Fibroblast of lung (primary cell): Measurements from ENCODE around the gene NCK2. TPM values are rescaled to one million over a fixed set of nuclear protein-coding genes. Genes with fewer than 3 reads are reported as not detected.

Source experiments
- DNase-seq, 2 donors: peaks; one replicate each; pipeline versions ENCODE4 v3.0.0 to v3.0.0-alpha.2; 2010; ENCODE audit warnings: low read depth in 2 of 2
- H2AFZ ChIP-seq: 2 replicates; pipeline ENCODE4 v1.5.1; 2012; ENCODE audit warnings: low read length, control low read depth, inconsistent platforms
- H3K27ac ChIP-seq: 2 replicates; pipeline ENCODE4 v1.5.1; 2011; ENCODE audit warnings: low read length, control low read depth; ENCODE audit not compliant: insufficient read depth
- H3K27me3 ChIP-seq: 2 replicates; pipeline ENCODE4 v1.5.1; 2011; ENCODE audit warnings: mild to moderate bottlenecking, low read length; ENCODE audit not compliant: control insufficient read depth, insufficient read depth
- H3K36me3 ChIP-seq: 2 replicates; pipeline ENCODE4 v1.5.1; 2011; ENCODE audit warnings: low read length; ENCODE audit not compliant: control insufficient read depth, insufficient read depth
- H3K4me1 ChIP-seq: 2 replicates; pipeline ENCODE4 v1.5.1; 2011; ENCODE audit warnings: low read length; ENCODE audit not compliant: control insufficient read depth, insufficient read depth; ENCODE audit errors: extremely low read depth
- H3K4me2 ChIP-seq: 2 replicates; pipeline ENCODE4 v1.5.1; 2011; ENCODE audit warnings: low read length, control low read depth; ENCODE audit not compliant: insufficient read depth; ENCODE audit errors: extremely low read depth
- H3K4me3 ChIP-seq, 4 experiments: fragments of 200-600 bp in 1 of 4; sonication (generic) in 1 of 4; replicated peaks in 1 of 4; 2 replicates each; pipeline ENCODE4 v1.5.1; 2011 to 2016; ENCODE audit warnings: low read length in 4 of 4, low read depth in 3 of 4, mild to moderate bottlenecking in 3 of 4, control low read depth in 2 of 4, inconsistent platforms in 1 of 4, mixed read lengths in 1 of 4; ENCODE audit not compliant: insufficient read depth in 1 of 4; ENCODE audit errors: control extremely low read depth in 1 of 4
- H3K79me2 ChIP-seq: 2 replicates; pipeline ENCODE4 v1.5.1; 2012; ENCODE audit warnings: mild to moderate bottlenecking, low read length, inconsistent platforms; ENCODE audit not compliant: control insufficient read depth, insufficient read depth
- H3K9ac ChIP-seq: 2 replicates; pipeline ENCODE4 v1.5.1; 2011; ENCODE audit warnings: mild to moderate bottlenecking, low read length, control low read depth; ENCODE audit not compliant: insufficient read depth
- H3K9me3 ChIP-seq: 2 replicates; pipeline ENCODE4 v1.5.1; 2012; ENCODE audit warnings: low read depth, low read length; ENCODE audit not compliant: control insufficient read depth, insufficient read depth
- H4K20me1 ChIP-seq: 2 replicates; pipeline ENCODE4 v1.5.1; 2011; ENCODE audit warnings: low read length; ENCODE audit not compliant: control insufficient read depth, insufficient read depth; ENCODE audit errors: extremely low read depth
- EZH2 ChIP-seq: IDR thresholded peaks from 2 replicates; pipeline ENCODE4 v1.5.1; 2012; ENCODE audit warnings: low read length, control low read depth, mild to moderate bottlenecking; ENCODE audit errors: missing control alignments
- polyA plus RNA-seq, 2 donors: library from polyadenylated mRNA; depleted of rRNA in 1 of 2; stranded (reverse) in 1 of 2; unstranded in 1 of 2; fragments of >200 nt; gene quantifications; 2 replicates each; pipeline ENCODE4 v1.2.1, GENCODE V29; 2011 to 2012; ENCODE audit warnings: missing spikeins in 1 of 2
- total RNA-seq: library from RNA; depleted of rRNA; stranded (reverse); fragments of >200 nt; gene quantifications from 2 replicates; pipeline ENCODE4 v1.2.1, GENCODE V29; 2014
- TF ChIP-seq, protein P1 (sequence below), 2 donors: IDR thresholded peaks in 1 of 2; conservative IDR thresholded peaks in 1 of 2; 1 replicate in 1 of 2; 2 replicates in 1 of 2; pipeline ENCODE4 v1.5.1; 2011 to 2012; ENCODE audit warnings: low read length in 2 of 2, control low read depth in 1 of 2, inconsistent platforms in 1 of 2, low read depth in 1 of 2, mild to moderate bottlenecking in 1 of 2

Gene NCK2
- total and polyA plus RNA-seq, 2 donors (not counting 1 experiment from before 2014, with no cell fraction given) = 25.4 to 51.3 TPM

DNA sequence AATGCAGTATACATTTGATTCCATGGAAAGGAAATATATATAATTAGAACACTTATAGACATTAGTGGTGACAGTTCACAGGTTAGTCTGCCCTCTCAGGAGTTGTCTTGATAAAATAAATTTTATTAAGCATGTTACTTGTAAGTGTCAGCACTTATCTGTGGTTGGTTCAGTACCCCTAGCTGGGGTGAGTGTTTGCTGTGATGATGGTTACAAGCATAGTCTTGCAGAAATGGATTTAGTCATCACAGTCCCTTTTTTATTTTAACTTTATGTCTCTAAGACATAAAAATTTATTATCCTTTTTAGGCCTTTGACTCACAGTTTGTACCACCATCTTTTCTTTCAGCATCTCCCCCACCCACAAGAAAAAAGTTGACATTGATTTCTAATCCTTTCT, 52.1 kb downstream of the NCK2 start:
- H3K27ac ChIP-seq = no peak overlapping the region
- no peaks in the 10 kb centered on the region for H3K27me3 ChIP-seq
- no peak overlapping the region for H3K4me2 ChIP-seq
- no peaks in the 10 kb centered on the region for H3K9me3 ChIP-seq
- peaks cover 27% of the 10 kb centered on the region for H3K79me2 ChIP-seq
- H4K20me1 ChIP-seq = no peaks in the 10 kb centered on the region
- H2AFZ ChIP-seq = no peak overlapping the region
- TF ChIP-seq EZH2 = no peak
- TF ChIP-seq, protein P1, sequence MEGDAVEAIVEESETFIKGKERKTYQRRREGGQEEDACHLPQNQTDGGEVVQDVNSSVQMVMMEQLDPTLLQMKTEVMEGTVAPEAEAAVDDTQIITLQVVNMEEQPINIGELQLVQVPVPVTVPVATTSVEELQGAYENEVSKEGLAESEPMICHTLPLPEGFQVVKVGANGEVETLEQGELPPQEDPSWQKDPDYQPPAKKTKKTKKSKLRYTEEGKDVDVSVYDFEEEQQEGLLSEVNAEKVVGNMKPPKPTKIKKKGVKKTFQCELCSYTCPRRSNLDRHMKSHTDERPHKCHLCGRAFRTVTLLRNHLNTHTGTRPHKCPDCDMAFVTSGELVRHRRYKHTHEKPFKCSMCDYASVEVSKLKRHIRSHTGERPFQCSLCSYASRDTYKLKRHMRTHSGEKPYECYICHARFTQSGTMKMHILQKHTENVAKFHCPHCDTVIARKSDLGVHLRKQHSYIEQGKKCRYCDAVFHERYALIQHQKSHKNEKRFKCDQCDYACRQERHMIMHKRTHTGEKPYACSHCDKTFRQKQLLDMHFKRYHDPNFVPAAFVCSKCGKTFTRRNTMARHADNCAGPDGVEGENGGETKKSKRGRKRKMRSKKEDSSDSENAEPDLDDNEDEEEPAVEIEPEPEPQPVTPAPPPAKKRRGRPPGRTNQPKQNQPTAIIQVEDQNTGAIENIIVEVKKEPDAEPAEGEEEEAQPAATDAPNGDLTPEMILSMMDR (conservative IDR thresholded peaks at IDR 0.05 in 1 of 2, IDR thresholded peaks at IDR 0.05 in 1 of 2; ENCODE audit: low read depth in 1 of 2, low read length in 2 of 2) = no peak
- H3K4me3 ChIP-seq = no peak overlapping the region
- H3K4me1 ChIP-seq = peaks cover 19% of the 10 kb centered on the region
- H3K9ac ChIP-seq = no peak overlapping the region
- DNase-seq = no peak
- H3K36me3 ChIP-seq = no peaks in the 10 kb centered on the region

DNA sequence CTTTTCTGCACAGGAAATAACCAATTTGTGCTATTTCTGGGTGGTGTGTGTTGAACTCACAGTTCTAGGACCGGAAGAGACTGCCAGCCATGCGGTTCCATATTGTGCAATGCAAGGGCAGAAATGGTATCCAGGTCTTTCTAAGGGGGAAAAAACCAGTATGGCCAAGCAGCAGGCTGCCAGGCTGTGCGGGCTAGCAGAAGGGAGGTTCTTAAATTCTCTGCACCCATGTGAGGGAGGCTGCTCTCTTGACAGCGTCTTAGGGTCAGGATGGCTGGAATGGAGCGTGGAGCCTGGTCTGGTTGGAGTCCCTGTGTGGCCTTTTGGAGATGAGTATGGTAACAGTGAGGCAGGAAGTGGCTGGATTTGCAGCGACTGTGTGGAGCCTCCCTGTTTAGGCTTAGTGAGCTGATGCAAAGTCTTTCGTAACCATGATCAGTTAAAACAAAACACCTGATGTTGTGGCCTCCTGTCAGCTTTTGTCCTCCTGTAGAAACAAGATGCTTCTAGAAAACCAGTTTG, 52.6 kb downstream of the NCK2 start:
- Histone ChIP-seq H3K4me1 (peaks cover 18% of the 10 kb centered on the region), H3K27ac (peak overlapping the region; percentile 43), H3K27me3 (no peaks in the 10 kb centered on the region), H4K20me1 (no peaks in the 10 kb centered on the region), H3K4me2 (no peak overlapping the region), H3K79me2 (peaks cover 23% of the 10 kb centered on the region), H3K9ac (no peak overlapping the region), H3K36me3 (no peaks in the 10 kb centered on the region), H3K9me3 (no peaks in the 10 kb centered on the region), H3K4me3 (no peak overlapping the region), H2AFZ (no peak overlapping the region)
- no peak for TF ChIP-seq EZH2
- TF ChIP-seq, protein P1 (conservative IDR thresholded peaks at IDR 0.05 in 1 of 2, IDR thresholded peaks at IDR 0.05 in 1 of 2; ENCODE audit: low read depth in 1 of 2, low read length in 2 of 2) = no peak
- DNase-seq = peak in 1 of 2 donors; percentile 47

DNA sequence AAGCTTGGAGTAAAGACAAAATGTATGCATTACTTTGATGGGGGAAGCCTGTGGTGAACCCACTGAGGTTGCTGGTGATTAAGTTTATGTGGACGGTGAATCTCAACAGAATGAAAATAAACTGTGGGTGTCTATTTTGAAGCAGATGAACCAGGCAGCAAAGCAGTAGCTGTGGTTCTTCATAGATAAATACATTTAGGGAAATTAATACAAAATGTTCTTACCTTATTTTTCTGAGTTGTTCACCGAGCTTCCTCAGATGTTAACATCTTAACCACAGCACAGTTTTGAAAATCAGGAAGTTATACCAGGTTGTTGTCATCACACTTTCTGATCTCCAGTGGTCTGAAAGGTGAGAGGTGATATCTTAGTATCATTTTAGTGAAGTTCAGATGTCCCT, 53.9 kb downstream of the NCK2 start:
- Histone ChIP-seq H3K4me2 (no peak overlapping the region), H2AFZ (no peak overlapping the region), H3K9ac (no peak overlapping the region), H3K27me3 (no peaks in the 10 kb centered on the region), H3K4me3 (no peak overlapping the region), H3K4me1 (peaks cover 18% of the 10 kb centered on the region), H3K27ac (no peak overlapping the region), H4K20me1 (no peaks in the 10 kb centered on the region), H3K36me3 (no peaks in the 10 kb centered on the region), H3K9me3 (no peaks in the 10 kb centered on the region), H3K79me2 (peaks cover 15% of the 10 kb centered on the region)
- no peak for TF ChIP-seq EZH2
- TF ChIP-seq, protein P1 (conservative IDR thresholded peaks at IDR 0.05 in 1 of 2, IDR thresholded peaks at IDR 0.05 in 1 of 2; ENCODE audit: low read depth in 1 of 2, low read length in 2 of 2) = no peak
- DNase-seq = no peak
